SK-N-MC (cell line): ENCODE data around the gene TTR.

Experiments
- EZH2 ChIP-seq: fragments of 200-600 bp; sonication (generic); IDR thresholded peaks from one replicate; pipeline ENCODE4 v1.6.1; 2017; ENCODE audit warnings: antibody characterized with exemption
- FOXP2 ChIP-seq: optimal IDR thresholded peaks from 2 replicates; pipeline ENCODE3; 2011; ENCODE audit warnings: mild to moderate bottlenecking, moderate library complexity; ENCODE audit not compliant: insufficient read depth; ENCODE audit errors: extremely low read length, control extremely low read depth
- POLR2AphosphoS5 ChIP-seq: IDR thresholded peaks from 2 replicates; pipeline ENCODE4 v1.6.1; 2012; ENCODE audit warnings: mild to moderate bottlenecking, low read depth, low read length, borderline replicate concordance

- TF ChIP-seq EZH2 (no peak), POLR2AphosphoS5 (no peak), FOXP2 (no peak)
Measured at GRCh38 chr18:31578126-31578525, 13.6 kb upstream of the TTR start.
